Activated effector memory CD4-positive, alpha-beta T cell treated with Interleukin-2 at 50 U/mL for 16 hours (primary cell): ENCODE data around the gene NCKAP1.
"Not testable (repeated sequence)": the region's sequence is repeated elsewhere in the genome, so short reads cannot be mapped to it uniquely, and the experiment has no call there.

Source experiments
- DNase-seq: peaks from one replicate; pipeline ENCODE4 v3.0.0-alpha.2; 2020

Gene NCKAP1

GRCh38 chr2:182904844-182905243 is 133.4 kb downstream of the NCKAP1 start:
- no peak for DNase-seq

GRCh38 chr2:182903566-182903965 is 134.7 kb downstream of the NCKAP1 start:
- no peak for DNase-seq

- DNase-seq = no peak
These were observed 136.5 kb downstream of the NCKAP1 start for GRCh38 chr2:182901748-182902147.

GRCh38 chr2:182898718-182899117 is 139.5 kb downstream of the NCKAP1 start:
- DNase-seq = no peak

- DNase-seq = no peak
These were observed 141.1 kb downstream of the NCKAP1 start for GRCh38 chr2:182897137-182897536.

GRCh38 chr2:182895798-182896197 is 142.5 kb downstream of the NCKAP1 start:
- no peak for DNase-seq

- no peak for DNase-seq
These were observed 143.1 kb downstream of the NCKAP1 start for GRCh38 chr2:182895169-182895568.

- no peak for DNase-seq
These were observed 144.1 kb downstream of the NCKAP1 start for GRCh38 chr2:182894174-182894573.

GRCh38 chr2:182893666-182894065 is 144.6 kb downstream of the NCKAP1 start:
- no peak for DNase-seq

- DNase-seq = not testable (repeated sequence)
These were observed 145.2 kb downstream of the NCKAP1 start for GRCh38 chr2:182893035-182893434.

GRCh38 chr2:182891611-182892010 is 146.6 kb downstream of the NCKAP1 start:
- no peak for DNase-seq

- no peak for DNase-seq
These were observed 147.4 kb downstream of the NCKAP1 start for GRCh38 chr2:182890773-182891378.

- DNase-seq = no peak
These were observed 148.0 kb downstream of the NCKAP1 start for GRCh38 chr2:182890305-182890704.

GRCh38 chr2:182887753-182888415 is 150.4 kb downstream of the NCKAP1 start:
- no peak for DNase-seq

GRCh38 chr2:182887093-182887492 is 151.2 kb downstream of the NCKAP1 start:
- DNase-seq = no peak

- no peak for DNase-seq
These were observed 152.5 kb downstream of the NCKAP1 start for GRCh38 chr2:182885771-182886170.

GRCh38 chr2:182883451-182883850 is 154.8 kb downstream of the NCKAP1 start:
- no peak for DNase-seq

- not testable (repeated sequence) for DNase-seq
These were observed 158.2 kb downstream of the NCKAP1 start for GRCh38 chr2:182880100-182880499.

GRCh38 chr2:182876653-182877052 is 161.6 kb downstream of the NCKAP1 start:
- not testable (repeated sequence) for DNase-seq

GRCh38 chr2:182870227-182870626 is 168.0 kb downstream of the NCKAP1 start:
- DNase-seq = no peak

GRCh38 chr2:182868054-182868796 is 170.0 kb downstream of the NCKAP1 start:
- no peak for DNase-seq

- no peak for DNase-seq
These were observed 170.7 kb downstream of the NCKAP1 start for GRCh38 chr2:182867426-182868053.
